ENCODE results near the gene MACROD2. TPM values are rescaled to one million over a fixed set of nuclear protein-coding genes. Genes with fewer than 3 reads are reported as not detected.

The MACROD2 gene
- total RNA-seq, 1 donor from 2014 or later: 17.1 TPM

- DNase-seq (ENCODE audit: low spot score): no peak
Measured at GRCh38 chr20:16049529-16050093, 2054.3 kb downstream of the MACROD2 start.

GRCh38 chr20:16050366-16050765 lies 2055.1 kb downstream of the MACROD2 start:
- DNase-seq (ENCODE audit: low spot score): no peak

GRCh38 chr20:16051968-16052367 lies 2056.7 kb downstream of the MACROD2 start:
- DNase-seq (ENCODE audit: low spot score): no peak

DNA sequence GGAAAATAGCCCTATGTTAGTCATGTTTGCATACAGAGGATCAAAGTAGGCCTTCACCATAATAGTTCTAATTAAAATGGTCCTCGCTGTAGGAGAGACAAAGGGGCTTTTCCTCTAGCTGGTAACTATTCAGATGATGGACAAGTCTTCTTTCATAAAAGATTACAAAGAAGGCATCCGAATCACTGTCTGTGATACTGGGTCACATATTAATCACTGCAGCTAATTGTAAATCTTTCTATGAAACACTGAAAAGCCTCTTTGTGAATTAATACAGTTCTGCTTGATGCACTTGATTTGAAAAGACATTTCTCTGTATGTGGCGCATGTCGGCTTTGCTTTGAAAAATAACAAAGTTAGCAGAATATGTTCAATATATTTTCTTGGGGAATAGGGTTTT lies 2057.1 kb downstream of the MACROD2 start:
- DNase-seq (ENCODE audit: low spot score): no peak

- no peak for DNase-seq (ENCODE audit: low spot score)
Measured at GRCh38 chr20:16054985-16055384, 2059.7 kb downstream of the MACROD2 start.

DNA sequence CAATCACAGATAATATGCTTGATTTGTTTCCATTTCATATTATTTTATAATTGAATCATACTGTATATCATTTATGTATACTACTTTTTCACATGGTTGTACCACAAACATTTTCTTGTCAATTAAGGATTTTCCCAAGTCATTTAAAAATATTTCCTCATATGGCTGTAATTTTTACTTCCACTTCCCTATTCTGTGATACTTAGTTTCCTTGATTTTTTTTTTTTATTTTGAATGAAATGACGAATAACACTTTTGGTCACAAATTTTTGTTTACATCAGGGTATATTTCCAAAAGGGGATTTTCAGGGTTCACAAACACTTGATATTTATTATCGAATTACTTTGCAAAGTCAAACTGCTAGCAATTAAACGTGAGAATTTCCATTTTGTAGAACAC lies 2062.3 kb downstream of the MACROD2 start:
- DNase-seq (ENCODE audit: low spot score): no peak

DNA sequence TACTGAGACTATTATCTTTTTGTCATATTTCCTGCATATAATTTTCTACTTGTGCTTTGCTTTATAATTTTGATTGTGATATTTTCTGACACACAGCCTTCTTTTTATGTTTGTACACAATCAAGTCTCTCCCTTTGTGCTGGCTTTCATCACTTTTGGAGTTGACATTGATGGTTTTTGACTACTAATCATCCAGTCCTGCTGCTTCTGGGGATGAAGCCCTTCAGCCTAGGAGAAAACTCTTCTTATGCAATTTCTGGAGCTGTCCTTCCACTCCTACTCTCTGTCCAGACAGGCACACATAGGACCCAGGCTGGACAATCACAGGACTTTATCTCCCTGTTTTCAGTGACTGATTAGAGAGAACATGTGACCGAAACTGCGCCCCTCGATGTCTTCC lies 2063.0 kb downstream of the MACROD2 start:
- no peak for DNase-seq (ENCODE audit: low spot score)

GRCh38 chr20:16059841-16060240 lies 2064.5 kb downstream of the MACROD2 start:
- no peak for DNase-seq (ENCODE audit: low spot score)

DNA sequence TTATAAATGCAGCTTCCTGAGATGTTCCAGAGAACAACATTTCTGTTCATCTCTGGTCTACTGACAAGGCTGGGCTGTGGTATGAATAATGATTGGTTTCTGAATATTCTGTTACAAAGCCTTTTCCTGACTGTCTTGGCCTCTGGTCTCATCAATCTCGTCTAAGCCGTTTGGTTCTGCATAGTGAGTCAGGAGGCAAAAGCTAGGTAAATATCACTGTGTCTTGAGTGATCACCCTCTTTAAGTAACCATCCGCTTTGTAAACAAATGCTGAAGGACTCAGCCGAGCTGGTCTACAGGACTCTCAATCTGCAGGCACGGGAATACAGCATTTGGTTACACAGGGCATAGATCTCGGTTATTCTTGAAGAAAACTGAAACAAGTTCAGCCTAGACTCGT lies 2066.0 kb downstream of the MACROD2 start:
- DNase-seq (ENCODE audit: low spot score): no peak

- no peak for DNase-seq (ENCODE audit: low spot score)
Measured at GRCh38 chr20:16062661-16063581, 2067.6 kb downstream of the MACROD2 start.

DNA sequence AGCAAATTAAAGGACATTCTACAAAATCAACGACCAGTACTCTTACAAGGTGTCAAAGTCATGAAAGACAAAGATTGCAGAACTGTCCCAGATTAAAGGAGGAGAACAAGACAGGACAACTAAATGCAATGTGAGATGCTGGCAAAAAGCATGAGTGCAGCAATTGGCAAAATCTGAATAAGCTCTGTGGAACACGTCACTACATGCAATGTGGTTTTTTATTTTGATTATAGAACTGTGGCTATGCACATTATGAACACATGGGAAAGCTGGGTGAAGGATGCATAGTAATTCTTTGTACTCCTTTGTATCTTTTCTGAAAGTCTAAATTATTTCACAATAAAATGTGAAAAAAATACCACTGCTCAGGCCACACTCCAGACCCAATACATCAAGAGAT lies 2068.6 kb downstream of the MACROD2 start:
- no peak for DNase-seq (ENCODE audit: low spot score)

DNA sequence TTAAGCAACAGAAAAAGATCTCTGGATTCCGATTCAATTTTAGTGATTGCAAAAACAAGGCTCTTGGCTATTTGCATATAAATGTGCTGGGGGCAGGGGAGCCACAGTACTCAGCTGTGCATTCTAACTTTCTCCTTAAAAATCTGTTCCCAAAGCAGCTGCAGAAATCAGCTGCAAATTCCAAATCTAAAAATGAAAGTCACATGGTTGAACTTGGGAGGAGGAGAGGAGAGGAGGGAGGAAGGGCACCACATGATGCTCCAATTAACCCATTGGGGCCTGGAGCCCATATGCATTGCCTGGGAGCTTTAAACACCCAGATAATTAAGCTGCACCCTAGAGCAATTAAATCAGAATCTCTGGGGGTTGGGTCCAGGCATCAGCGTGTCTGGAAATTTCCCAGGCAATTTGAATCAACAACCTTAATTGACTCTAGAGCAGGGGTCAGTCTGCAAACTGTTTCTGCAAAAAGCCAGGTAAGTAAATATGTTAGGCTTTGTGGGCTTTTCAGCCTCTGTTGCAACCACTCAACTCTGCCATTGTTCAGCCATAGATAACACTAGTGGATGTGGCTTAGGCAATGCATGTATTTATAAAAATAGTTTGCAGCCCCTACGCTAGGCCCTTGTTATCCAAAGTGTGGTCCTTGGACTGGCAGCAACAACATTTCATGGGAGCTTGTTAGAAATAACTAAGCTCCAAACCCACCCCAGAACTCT lies 2069.8 kb downstream of the MACROD2 start:
- DNase-seq (ENCODE audit: low spot score): no peak

- no peak for DNase-seq (ENCODE audit: low spot score)
Measured at GRCh38 chr20:16066571-16066970, 2071.3 kb downstream of the MACROD2 start.

- DNase-seq (ENCODE audit: low spot score): no peak
Measured at GRCh38 chr20:16069389-16070010, 2074.2 kb downstream of the MACROD2 start.

DNA sequence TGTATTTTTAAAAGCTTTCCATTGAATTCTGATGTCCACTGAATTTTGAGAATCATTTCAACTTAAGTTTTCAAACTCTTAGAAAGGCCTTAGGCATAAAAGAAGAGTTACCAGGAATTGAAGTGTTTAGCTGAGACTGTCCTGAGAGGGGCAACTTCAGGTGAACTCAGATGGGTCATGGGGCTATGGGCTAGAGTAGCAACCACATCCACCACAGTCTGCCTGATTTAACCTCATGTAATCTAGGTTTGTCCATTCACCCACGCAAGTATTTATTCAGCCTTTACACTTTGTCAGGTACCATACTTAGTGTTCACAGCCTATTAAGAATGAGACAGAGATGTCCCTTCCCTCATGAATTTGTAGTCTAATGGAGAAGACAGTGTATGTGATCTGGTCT lies 2076.9 kb downstream of the MACROD2 start:
- DNase-seq (ENCODE audit: low spot score): no peak

GRCh38 chr20:16078172-16078898 lies 2083.0 kb downstream of the MACROD2 start:
- DNase-seq (ENCODE audit: low spot score): no peak

DNA sequence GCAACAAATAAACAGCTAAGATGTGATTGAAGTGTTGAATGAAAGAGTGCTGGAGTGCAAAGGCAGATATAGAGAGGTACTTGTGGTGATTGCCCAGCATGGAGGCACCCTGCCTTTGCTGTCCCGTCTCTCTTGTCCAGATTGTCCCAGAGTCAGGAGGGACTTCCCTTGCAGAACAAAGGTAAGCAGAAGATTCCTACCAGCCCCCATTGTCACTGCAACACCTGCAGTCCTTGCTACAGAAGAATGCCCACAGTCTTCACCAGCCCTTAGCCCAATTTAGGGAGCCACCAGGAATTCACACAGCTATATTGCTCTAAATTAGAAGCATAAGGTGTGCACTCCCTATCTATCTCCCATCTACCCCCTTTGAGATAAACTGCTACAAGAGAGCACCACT lies 2086.1 kb downstream of the MACROD2 start:
- no peak for DNase-seq (ENCODE audit: low spot score)

GRCh38 chr20:16082051-16082550 lies 2086.8 kb downstream of the MACROD2 start:
- no peak for DNase-seq (ENCODE audit: low spot score)

GRCh38 chr20:16083639-16084280 lies 2088.4 kb downstream of the MACROD2 start:
- no peak for DNase-seq (ENCODE audit: low spot score)

DNA sequence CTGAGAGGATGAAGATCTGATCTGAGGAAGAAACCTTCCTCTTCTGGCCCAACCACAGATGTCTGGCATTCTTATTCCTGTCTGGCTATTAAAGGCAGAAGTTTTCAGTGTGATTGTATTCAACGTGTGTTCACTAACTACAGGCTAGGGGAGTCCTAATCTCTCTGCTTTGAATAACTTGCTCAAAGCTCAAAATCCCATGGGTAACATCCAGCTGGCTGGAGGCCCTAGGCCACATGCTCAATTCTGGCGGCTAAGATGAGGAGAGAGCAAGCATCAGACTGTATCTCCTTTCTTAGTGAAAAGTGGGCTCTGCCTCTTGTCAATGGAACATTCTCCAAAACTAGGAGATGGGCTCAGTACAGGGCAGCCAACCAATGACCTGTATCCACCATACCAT lies 2099.9 kb downstream of the MACROD2 start:
- no peak for DNase-seq (ENCODE audit: low spot score)
